K562 (cell line): ENCODE data around the gene ANKS1B. TPM values are rescaled to one million over a fixed set of nuclear protein-coding genes. Genes with fewer than 3 reads are reported as not detected.

Source experiments
- ATAC-seq: fragments of 200-7000 bp; cut with Tn5 transposase; 3 replicates; pipeline ENCODE4 v1.9.1; 2020; ENCODE audit warnings: moderate library complexity
- BruUV-seq: library from RNA; stranded (reverse); fragments of 400-500 nt; replicated peaks from 2 replicates; lab custom pipeline; 2021; lab: Mats Ljungman, UMichigan
- CTCF ChIA-PET: fragments of 300-600 bp; formaldehyde crosslinking; extraction: SDS; loops from one replicate; lab custom pipeline; 2021; ENCODE audit warnings: low intra/inter-chr PET ratio; lab: Yijun Ruan, JAX
- POLR2A ChIA-PET: fragments of 300-600, 350-650 bp; sonication (Branson Sonifier 250); formaldehyde crosslinking; extraction: SDS; loops from one replicate; lab custom pipeline; 2021; ENCODE audit warnings: antibody characterized with exemption, inconsistent platforms; lab: Yijun Ruan, JAX
- DNase-seq, 4 experiments: peaks; one replicate each; pipeline versions ENCODE4 v3.0.0 to v3.0.0-alpha.2; 2011 to 2018; ENCODE audit warnings: low spot score in 3 of 4, mixed read lengths in 3 of 4; ENCODE audit errors: extremely low read depth in 1 of 4
- FAIRE-seq: peaks from 2 replicates; lab custom pipeline; 2011; peaks lifted over from hg19 to GRCh38; lab: Jason Lieb, UNC
- H2AFZ ChIP-seq: 2 replicates; pipeline ENCODE4 v1.6.0; 2011; ENCODE audit warnings: low read depth, low read length, control low read depth, inconsistent platforms
- H3K27ac ChIP-seq: fragments of 200-600 bp; 3 replicates; pipeline ENCODE4 v1.8.0; 2011; ENCODE audit warnings: low read depth, mild to moderate bottlenecking, control low read depth, inconsistent platforms, low read length, moderate library complexity, mixed read lengths; ENCODE audit errors: extremely low read depth
- H3K27me3 ChIP-seq, 2 experiments: fragments of 300-600 bp in 1 of 2; 2 replicates in 1 of 2; 3 replicates in 1 of 2; pipeline versions ENCODE4 v1.6.0 to v1.8.0; 2011; ENCODE audit warnings: inconsistent platforms in 2 of 2, low read length in 2 of 2, mild to moderate bottlenecking in 1 of 2, mixed read lengths in 1 of 2, moderate library complexity in 1 of 2; ENCODE audit not compliant: control insufficient read depth in 2 of 2, insufficient read depth in 2 of 2
- H3K36me3 ChIP-seq: fragments of 300-600 bp; 3 replicates; pipeline ENCODE4 v1.8.0; 2011; ENCODE audit warnings: mild to moderate bottlenecking, low read length, inconsistent platforms; ENCODE audit not compliant: control insufficient read depth, insufficient read depth
- H3K4me1 ChIP-seq, 2 experiments: fragments of 200-600 bp in 1 of 2; replicated peaks in 1 of 2; 2 replicates in 1 of 2; 3 replicates in 1 of 2; pipeline versions ENCODE4 v1.5.1 to v1.8.0; 2011; ENCODE audit warnings: inconsistent platforms in 2 of 2, low read length in 2 of 2, mild to moderate bottlenecking in 1 of 2, mixed read lengths in 1 of 2, moderate library complexity in 1 of 2; ENCODE audit not compliant: control insufficient read depth in 2 of 2, insufficient read depth in 2 of 2
- H3K4me2 ChIP-seq: 2 replicates; pipeline ENCODE4 v1.6.1; 2011; ENCODE audit warnings: low read length, control low read depth, inconsistent platforms, mixed read lengths; ENCODE audit not compliant: insufficient read depth
- H3K4me3 ChIP-seq: fragments of 200-600 bp; sonication (generic), shearing (Covaris generic); 2 replicates; pipeline ENCODE4 v1.5.1; 2016; ENCODE audit warnings: control low read depth, inconsistent platforms
- H3K79me2 ChIP-seq: fragments of 200-600 bp; 3 replicates; pipeline ENCODE4 v1.8.0; 2011; ENCODE audit warnings: low read length, inconsistent platforms; ENCODE audit not compliant: control insufficient read depth, insufficient read depth
- H3K9ac ChIP-seq, 2 experiments: 2 replicates each; pipeline versions ENCODE4 v1.6.0 to v1.6.1; 2011; ENCODE audit warnings: low read depth in 2 of 2, low read length in 2 of 2, control low read depth in 1 of 2, inconsistent platforms in 1 of 2, mild to moderate bottlenecking in 1 of 2, mixed read lengths in 1 of 2; ENCODE audit not compliant: insufficient read depth in 1 of 2
- H3K9me1 ChIP-seq: one replicate; pipeline ENCODE4 v1.6.0; 2011; ENCODE audit warnings: inconsistent platforms, mild to moderate bottlenecking, low read length, moderate library complexity; ENCODE audit not compliant: control insufficient read depth, insufficient read depth
- H3K9me3 ChIP-seq: replicated peaks from 2 replicates; pipeline ENCODE4 v1.5.1; 2011; ENCODE audit warnings: low read depth, low read length, inconsistent platforms; ENCODE audit not compliant: control insufficient read depth, insufficient read depth
- H4K20me1 ChIP-seq: replicated peaks from 2 replicates; pipeline ENCODE4 v1.6.1; 2011; ENCODE audit warnings: low read length, inconsistent platforms, mixed read lengths; ENCODE audit not compliant: control insufficient read depth, insufficient read depth
- BRF1 ChIP-seq: IDR thresholded peaks from 3 replicates; pipeline ENCODE4 v1.6.1; 2011; ENCODE audit warnings: borderline replicate concordance, mild to moderate bottlenecking; ENCODE audit not compliant: insufficient read length; ENCODE audit errors: extremely low read depth
- CBFB ChIP-seq: sonication (generic); formaldehyde crosslinking; IDR thresholded peaks from 2 replicates; pipeline ENCODE4 v1.4.0; 2020; ENCODE audit warnings: mild to moderate bottlenecking, missing genetic modification reagents
- CUX1 ChIP-seq: fragments of 200-800 bp; sonication (Bioruptor generic); IDR thresholded peaks from 2 replicates; pipeline ENCODE4 v1.6.1; 2016; ENCODE audit warnings: missing genetic modification characterization, missing compliant biosample characterization
- DPF2 ChIP-seq: fragments of 450-650 bp; IDR thresholded peaks from 2 replicates; pipeline ENCODE4 v1.6.1; 2016
- GABPB2 ChIP-seq: fragments of 250-450 bp; sonication (Bioruptor Pico); conservative IDR thresholded peaks from 2 replicates; pipeline ENCODE4 v1.5.1; 2021; ENCODE audit warnings: mild to moderate bottlenecking
- KAT7 ChIP-seq: sonication (generic); formaldehyde crosslinking; IDR thresholded peaks from 2 replicates; pipeline ENCODE4 v1.8.0; 2022; ENCODE audit warnings: missing genetic modification reagents, mild to moderate bottlenecking, borderline replicate concordance
- MBD1 ChIP-seq: fragments of 250-450 bp; sonication (Bioruptor Pico); IDR thresholded peaks from 2 replicates; pipeline ENCODE4 v1.8.0; 2022; ENCODE audit warnings: inconsistent platforms
- MXD1 ChIP-seq: fragments of 250-450 bp; sonication (Bioruptor Pico); IDR thresholded peaks from 2 replicates; pipeline ENCODE4 v1.8.0; 2021; ENCODE audit warnings: borderline replicate concordance, mild to moderate bottlenecking, moderate library complexity; ENCODE audit not compliant: poor library complexity, severe bottlenecking
- PHB ChIP-seq: fragments of 250-450 bp; sonication (Bioruptor Pico); IDR thresholded peaks from 2 replicates; pipeline ENCODE4 v1.5.0; 2021
- RAD51 ChIP-seq: fragments of 450-650 bp; IDR thresholded peaks from 2 replicates; pipeline ENCODE4 v1.7.1; 2016; ENCODE audit warnings: low read depth, mild to moderate bottlenecking, borderline replicate concordance
- ZNF277 ChIP-seq: fragments of 250-450 bp; sonication (Bioruptor Pico); IDR thresholded peaks from 2 replicates; pipeline ENCODE4 v1.8.0; 2022; ENCODE audit warnings: inconsistent platforms, mild to moderate bottlenecking, moderate library complexity, borderline replicate concordance
- in situ Hi-C: fragments of 300-500 bp; cut with MboI; formaldehyde crosslinking; loops from 4 replicates; pipeline ENCODE4 v1.15.0; 2018; ENCODE audit warnings: inconsistent platforms, mixed read lengths
- intact Hi-C: fragments of 100-400 bp; cut with micrococcal nuclease; formaldehyde crosslinking; loops from 2 replicates; pipeline ENCODE4 v1.14.2; 2022
- polyA plus RNA-seq, 8 experiments: library from polyadenylated mRNA; depleted of rRNA in 4 of 8; stranded (reverse) in 5 of 8; unstranded in 3 of 8; fragments of >200 nt; fragmentation: Nextera tagmentation in 2 of 8; fragmentation: Illumina TruSeq in 1 of 8; extraction: Ambion mirVana in 2 of 8; extraction: Trizol in 1 of 8; gene quantifications; 2 replicates each; pipeline versions ENCODE4 v1.2.1 to v1.2.3, GENCODE V29; 2011 to 2014; ENCODE audit warnings: inconsistent platforms in 1 of 8, missing spikeins in 1 of 8
- total RNA-seq, 7 experiments: library from RNA; depleted of rRNA in 6 of 7; stranded (reverse); fragments of >200 nt in 6 of 7; fragmentation: Illumina TruSeq in 2 of 7; extraction: Trizol in 2 of 7; gene quantifications; 2 replicates each; pipeline versions ENCODE4 v1.2.1 to v1.2.3, GENCODE V29; 2011 to 2021; ENCODE audit warnings: low replicate concordance in 1 of 7

Gene ANKS1B
- total and polyA plus RNA-seq, 9 of the 15 experiments (the other 6 are each of a cell fraction or from before 2014, with no cell fraction given), result 0.04 to 0.47 (median 0.28) TPM; not detected in 4

DNA sequence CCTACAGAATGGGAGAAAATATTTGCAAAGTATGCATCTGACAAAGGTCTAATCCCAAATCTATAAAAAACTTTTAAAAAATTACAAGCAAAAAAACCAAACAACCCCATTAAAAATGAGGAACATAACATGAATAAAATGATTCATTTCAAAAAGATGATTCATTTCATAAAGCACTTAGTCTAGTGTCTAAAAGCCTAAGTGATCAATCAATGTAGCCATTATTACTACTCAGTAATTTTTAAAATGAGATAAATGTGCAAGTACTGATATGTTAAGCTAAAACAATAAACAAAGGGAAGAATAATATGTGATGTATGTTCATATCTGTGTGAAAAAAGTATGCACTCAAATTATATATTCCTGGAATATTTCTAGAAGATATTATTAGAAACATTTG, 456.3 kb downstream of the ANKS1B start:
- FAIRE-seq (no peak), DNase-seq (no peak)
- CTCF ChIA-PET, result no interaction called here

More for the DNA sequence above, 456.3 kb downstream of the ANKS1B start:
- no peak for ATAC-seq
- Histone ChIP-seq H3K9ac (no peak overlapping the region), H3K9me1 (no peaks in the 10 kb centered on the region), H2AFZ (no peak overlapping the region), H3K27ac (no peak overlapping the region), H3K9me3 (no peaks in the 10 kb centered on the region), H3K4me1 (no peaks in the 10 kb centered on the region), H3K4me2 (no peak overlapping the region), H3K36me3 (no peaks in the 10 kb centered on the region), H3K27me3 (no peaks in the 10 kb centered on the region), H3K4me3 (no peak overlapping the region), H3K79me2 (no peaks in the 10 kb centered on the region), H4K20me1 (no peaks in the 10 kb centered on the region)
- intact Hi-C loops, result no loop called here
- no peak for TF ChIP-seq DPF2
- no peak for TF ChIP-seq RAD51
- TF ChIP-seq CUX1, result no peak
- TF ChIP-seq GABPB2 (CRISPR knock-in tag), result no peak
- no peak for TF ChIP-seq MBD1 (CRISPR knock-in tag)
- no peak for TF ChIP-seq PHB (CRISPR knock-in tag)
- no peak for TF ChIP-seq CBFB (CRISPR knock-in tag)
- no peak for TF ChIP-seq MXD1 (CRISPR knock-in tag)
- TF ChIP-seq BRF1, result no peak
- no peak for TF ChIP-seq ZNF277 (CRISPR knock-in tag)
- TF ChIP-seq KAT7 (CRISPR knock-in tag), result no peak
- POLR2A ChIA-PET, result no interaction called here
- in situ Hi-C loops, result no loop called here
- no TSS peak for BruUV-seq
